ENCODE data around the gene ABTB2.
A peak's percentile ranks its signal among the peaks of the same experiment; 100 is the strongest.
"Not testable (repeated sequence)": the region's sequence is repeated elsewhere in the genome, so short reads cannot be mapped to it uniquely, and the experiment has no call there.

The ABTB2 gene

DNA sequence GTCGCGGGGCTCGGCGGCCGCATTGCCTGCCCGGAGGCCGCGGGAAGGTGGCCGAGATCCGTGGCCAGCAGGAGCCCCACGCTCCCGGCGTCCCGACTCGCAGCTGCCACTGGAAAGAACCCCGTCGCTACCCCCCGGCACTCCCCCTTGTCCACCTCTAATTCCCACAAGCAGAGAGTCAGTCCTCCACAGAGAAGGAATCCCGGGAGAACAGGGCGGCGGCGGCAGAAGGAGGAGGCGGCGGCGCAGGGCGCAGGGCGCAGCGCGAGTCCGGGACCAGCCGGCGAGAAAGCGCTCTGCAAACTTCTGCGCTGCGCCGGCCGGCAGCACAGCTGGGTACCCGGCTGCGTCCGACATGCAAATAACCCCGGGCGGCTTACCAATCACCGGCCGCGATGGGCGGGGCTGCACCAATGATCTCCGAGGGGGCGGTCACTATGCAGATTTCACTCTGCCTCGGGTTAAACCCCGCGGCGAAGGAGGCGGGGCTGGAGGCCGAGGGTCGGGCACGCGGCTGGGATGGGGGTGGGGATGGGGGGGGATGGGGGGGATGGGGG lies at the start of gene ABTB2:
Gene ABTB2 (minus strand): TSS at position 310 of the 557 bp plus-strand sequence.
- DNase-seq = peak; percentile 97

DNA sequence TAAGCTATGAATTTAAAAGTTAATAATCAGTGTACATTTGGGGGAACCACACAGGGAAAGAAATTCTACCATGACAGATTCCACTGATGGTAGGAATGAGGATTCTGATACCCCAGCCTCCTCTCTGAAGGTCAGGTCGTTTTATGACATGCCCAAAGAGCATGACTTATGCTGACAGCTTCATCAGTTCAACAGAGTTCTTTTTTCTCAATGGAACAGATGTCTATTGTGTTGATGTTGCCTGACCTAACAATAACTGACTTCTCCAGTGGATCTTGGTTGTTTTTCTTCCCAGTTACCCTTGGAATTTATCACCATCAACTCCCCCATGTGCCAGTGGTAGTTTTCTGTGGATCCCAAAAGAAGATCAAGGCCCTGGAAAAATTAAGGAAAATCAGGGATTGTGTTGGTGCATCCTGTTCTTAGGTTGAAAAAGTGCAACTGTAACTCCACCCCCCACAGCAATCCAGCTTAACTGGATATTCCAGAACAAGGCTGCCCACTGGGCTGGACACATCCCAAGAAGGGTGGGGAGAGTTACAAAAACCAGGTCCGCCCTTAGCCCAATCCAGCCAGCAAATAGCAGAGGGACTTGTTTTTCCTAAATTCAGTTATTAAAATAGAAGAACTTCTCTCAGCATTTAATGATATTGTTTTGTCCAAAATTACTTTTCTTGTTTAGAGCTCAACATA lies 49.5 kb upstream of the ABTB2 start:
- peak in 1 of 2 donors; percentile 8 for DNase-seq

DNA sequence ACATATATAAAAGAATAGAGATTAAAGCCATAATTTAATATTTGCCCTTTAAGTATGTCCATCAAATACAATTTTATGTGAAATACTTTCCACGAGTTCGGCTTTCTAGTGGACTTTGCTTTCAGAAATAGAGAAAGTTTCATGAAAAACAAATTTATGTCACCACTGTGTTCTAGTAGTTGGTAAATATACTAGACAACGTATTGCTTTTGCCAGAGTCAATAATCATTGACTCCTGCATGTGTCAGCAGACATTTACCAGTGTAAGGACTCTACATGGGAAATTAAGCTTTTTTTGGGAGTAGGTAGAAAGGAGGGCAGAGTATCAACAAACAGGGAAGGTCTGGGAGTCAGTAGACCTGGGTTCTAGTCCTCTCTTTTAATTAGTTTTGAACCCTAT lies 48.6 kb upstream of the ABTB2 start:
- no peak for DNase-seq

DNA sequence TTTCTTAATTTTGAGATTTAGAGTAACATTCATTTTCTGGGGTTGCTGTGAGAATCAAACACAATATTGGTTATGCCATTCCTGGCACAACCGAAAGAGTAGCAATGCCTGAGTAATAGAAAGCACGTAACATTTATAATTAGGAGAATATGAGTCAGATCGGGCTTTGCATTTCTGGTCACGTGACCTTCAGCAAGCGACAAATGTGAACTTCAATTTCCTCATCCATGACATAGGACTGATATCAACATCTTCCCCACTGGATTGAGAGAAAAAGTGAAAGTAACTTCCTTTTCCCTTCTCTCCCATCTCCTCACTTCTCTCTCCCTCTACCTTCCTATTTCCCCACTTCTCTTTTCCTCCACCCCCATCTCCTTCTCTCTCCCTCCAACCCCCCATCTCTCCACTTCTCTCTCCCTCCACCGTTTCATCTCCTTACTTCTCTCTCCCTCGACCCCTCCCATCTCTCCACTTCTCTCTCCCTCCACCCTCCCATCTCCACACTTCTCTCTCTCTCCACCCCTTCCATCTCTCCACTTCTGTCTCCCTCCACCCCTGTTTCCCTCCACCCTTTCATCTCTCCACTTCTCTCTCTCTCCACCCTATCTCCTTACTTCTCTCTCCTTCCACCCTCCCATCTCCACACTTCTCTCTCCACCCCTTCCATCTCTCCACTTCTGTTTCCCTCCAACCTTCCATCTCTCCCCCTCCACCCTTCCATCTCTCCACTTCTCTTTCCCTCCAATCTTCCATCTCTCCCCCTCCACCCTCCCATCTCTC lies 47.5 kb upstream of the ABTB2 start:
- no peak for DNase-seq

DNA sequence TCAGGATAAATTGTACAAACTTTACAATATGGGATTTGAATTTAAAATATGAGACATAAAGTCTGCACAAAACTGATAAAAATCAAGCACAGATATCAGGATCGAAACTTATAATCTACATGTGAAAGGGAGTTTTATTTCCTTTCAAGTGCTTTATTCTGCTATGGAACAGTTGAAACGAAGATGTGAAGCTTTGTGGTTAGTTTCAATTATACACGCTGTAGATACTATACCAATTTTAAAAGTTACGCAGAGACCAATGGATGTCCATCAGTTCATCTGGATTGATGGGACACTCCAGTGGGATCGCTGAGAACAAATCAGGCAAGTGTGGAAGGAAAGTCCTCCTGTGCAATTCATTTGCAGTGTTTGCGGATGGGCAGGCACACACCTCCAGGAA lies 46.5 kb upstream of the ABTB2 start:
- no peak for DNase-seq

DNA sequence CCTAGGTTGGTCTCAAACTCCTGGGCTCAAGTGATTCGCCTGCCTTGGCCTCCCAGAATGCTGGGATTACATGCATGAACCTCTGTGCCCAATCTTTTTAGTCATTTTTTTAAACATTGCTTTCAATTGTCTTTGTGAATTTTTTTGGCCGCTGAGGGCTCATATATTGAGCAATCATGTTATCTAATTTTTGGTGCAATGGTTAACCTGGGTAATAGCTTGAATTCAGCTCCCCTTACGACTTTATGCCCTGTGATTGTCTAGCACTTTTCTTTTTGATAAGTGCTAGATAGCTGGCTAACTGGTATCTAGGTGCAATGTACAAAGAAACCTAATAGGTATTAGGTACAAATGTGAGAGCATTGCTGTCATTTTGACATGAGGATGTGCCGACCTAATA lies 45.6 kb upstream of the ABTB2 start:
- DNase-seq = no peak

DNA sequence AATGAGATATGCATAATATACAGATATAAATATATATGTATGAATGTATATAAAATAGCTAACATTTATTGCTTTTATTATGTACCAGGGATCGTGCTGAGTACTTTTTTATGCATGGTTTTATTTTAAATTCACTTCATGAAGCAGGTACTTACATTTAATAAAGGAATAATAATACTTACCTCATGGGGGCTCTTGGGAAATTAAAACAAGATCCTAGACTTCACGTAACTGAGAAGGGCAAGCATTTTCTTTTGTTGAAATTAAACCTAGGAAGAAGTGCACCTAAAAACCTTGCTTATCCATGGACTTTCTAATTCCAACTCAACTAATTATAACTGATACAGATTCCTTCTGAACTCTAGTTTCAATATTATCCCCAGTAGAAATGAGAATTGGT lies 40.0 kb upstream of the ABTB2 start:
- no peak for DNase-seq

DNA sequence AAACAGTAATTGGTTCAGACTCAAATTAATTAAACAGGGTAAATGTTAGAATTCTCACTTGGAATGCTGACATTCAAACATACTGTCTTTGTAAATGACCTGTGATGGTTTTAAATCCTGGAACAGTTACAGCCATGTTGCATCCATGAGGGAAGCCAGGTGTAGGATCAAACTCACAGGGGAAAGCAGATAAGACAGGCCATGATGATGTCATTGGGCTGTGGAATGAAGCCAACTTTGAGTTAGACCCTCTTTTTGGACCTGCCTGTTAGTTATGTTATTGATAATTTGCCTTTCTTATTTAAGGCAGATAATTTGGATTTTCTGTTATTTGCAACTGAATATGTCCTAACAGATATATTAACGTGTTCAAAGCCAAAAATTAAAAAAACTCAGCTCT lies 39.3 kb upstream of the ABTB2 start:
- DNase-seq = no peak

DNA sequence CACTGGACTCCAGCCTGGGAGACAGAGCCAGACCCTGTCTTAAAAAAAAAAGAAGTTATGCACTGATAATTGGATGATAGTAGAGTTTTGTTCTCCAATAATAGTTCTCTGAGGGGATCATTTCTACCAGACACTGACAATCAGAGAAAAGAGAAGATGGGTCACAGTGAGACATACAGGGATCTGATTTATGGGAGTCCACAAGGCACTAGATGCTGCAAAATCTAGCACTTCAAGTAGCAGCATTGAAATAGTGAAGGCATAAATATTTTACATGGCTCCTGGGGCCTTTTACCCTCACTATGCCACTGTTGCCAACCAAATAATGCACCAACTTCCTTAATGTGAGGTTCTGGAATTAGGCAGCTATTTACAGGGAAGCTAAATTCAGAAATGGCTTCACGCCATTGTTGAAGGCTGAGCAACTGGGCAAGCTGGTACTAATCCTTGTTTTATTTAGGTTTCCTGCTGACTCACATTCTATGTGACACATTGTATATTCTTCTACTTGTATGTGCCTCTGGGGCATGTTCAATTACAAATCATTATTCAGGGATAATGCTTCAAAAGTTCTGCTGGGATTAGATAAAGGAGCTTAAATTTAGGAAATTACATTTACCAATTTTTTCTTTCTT lies 38.2 kb upstream of the ABTB2 start:
- DNase-seq = no peak

DNA sequence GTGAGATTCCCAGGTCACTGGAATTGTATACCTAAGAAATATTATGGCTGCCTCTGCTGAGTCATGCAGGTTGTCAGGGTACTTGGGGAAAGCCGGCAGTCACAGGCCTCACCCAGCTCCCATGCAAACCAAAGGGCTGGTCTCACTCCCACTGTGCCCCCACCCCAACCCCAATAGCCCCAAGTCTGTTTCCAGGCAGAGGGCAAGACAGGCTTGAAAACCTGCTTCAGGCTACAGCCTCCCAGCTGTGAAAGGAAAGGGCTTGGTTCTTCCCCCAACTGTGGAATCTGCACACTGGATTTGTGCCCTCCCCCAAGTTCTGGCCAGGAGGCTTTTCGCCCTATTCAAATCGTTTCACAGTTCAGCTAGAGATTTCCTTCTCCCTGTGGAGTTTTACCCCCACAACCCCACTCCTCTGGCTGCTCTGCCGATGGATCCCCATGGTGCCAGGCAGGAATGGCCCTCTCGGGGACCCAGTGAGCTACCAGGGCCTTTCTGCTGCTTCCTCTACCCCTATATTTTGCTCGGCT lies 37.0 kb upstream of the ABTB2 start:
- no peak for DNase-seq

DNA sequence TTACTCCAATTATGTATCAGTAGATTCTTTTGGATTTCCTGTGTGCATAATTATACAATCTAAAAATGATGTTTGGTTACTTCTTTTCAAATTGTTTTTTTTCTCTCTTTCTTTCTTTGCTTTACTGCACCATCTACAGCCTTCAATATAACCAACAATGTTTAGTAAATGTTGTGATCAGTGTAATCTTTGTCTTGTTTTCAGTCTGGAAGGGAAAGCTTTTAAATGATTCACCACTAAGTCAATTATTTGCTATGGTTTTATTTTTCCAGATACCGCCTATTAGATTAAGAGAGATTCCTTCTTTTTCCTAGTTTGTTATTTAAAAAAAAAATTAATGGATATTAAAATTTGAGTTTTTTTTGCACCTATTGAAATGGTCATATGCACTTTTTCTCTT lies 29.8 kb upstream of the ABTB2 start:
- DNase-seq = no peak

DNA sequence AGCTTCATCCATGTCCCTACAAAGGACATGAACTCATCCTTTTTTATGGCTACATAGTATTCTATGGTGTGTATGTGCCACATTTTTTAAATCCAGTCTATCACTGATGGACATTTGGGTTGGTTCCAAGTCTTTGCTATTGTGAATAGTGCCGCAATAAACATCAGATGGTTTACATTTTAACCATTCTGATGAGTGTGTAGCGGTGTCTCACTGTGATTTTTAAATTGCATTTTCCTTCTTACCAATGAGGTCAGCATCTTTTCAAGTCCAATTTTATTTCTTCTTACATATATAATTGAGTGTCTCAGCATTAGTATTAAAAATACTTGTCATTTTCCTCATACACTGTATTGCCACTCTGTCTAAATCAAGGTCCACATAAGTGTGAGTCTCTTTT lies 28.5 kb upstream of the ABTB2 start:
- DNase-seq = not testable (repeated sequence)

DNA sequence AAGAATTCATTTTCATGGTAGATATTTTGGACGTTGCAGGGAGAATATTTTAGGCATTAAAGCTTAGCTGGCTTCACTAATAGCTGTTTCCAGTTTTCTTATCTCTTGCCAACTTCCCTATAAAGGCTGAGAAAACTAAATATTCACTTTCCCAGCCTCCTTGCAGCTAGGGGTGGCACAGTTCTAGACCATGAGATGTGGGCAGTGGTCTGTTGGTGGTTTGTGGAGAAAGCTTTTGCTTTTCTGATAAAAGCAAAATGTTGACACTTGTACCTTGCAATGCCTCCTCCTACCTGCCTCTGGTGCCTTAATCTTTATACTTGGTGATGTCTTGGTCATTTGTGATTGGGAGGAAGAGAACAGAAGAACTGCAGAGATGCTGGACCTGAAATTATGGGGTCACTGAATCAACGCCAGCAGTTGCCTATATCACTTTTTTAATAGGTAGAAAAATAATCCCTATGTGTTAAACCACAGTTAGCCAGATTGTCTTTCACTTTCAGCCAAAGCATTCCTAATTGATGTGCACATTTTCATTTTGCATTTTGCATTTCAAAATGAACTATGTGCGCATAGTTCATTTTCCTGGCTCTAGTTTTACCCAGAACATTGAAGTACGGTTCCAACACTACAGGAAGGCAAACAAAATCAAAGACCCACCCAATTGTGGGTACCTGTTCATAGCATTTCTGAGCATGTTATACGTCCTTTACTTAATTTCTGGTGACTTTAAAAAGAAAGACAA lies 24.9 kb upstream of the ABTB2 start:
- no peak for DNase-seq

DNA sequence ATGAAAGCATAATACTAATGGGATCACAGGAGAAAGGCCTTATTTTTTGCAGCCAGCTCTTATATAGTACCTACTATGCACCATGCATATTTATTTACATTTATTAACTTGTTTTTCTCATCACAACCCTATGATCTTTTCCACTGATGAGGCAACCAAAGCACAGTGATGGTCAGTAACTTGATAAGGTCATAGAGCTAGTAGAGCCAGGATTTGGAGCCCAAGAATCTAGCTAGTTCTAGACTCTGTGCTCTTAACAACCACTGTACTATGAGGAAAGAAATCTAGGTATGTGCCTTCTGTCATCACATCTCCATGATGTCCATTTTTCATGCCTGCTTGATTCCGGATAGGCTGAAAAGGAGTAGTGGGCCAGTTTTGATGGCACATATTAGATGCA lies 24.0 kb upstream of the ABTB2 start:
- no peak for DNase-seq

DNA sequence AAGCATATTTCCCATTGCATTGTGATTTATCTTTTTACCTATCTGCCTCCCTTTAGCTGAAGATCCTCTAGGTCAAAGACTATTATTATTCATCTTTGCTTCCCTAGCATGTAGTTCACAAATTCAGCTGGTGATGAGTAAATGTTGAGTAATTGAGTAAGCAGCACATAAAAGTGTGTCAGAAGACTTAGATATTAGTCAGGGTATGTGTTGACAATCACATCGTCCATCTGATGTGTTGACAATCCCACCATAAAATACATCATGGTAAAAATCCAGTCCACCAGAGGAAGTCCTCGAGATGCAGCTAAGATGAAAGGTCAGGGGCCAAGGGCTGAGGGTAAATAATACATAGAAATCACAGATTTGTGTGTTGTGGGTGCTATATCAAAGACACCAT lies 22.9 kb upstream of the ABTB2 start:
- DNase-seq = no peak

DNA sequence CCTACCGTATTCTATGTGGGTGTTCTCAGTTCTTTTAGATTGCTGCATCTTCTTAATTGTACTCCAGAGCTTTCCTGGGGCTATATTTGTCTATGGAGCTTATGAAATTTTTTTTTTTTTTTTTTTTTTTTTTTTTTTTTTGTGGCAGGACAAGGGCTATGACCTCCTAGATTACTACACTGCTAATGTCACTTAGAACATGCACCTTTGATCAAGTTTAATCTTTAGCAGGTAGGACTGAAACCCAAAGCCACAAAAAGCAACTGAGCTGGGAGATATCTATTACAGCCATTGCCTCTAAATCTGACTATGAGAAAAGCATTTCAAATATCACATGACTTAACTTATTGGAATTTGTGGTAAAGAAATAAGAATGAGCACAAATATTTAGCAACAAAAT lies 21.7 kb upstream of the ABTB2 start:
- DNase-seq = no peak

DNA sequence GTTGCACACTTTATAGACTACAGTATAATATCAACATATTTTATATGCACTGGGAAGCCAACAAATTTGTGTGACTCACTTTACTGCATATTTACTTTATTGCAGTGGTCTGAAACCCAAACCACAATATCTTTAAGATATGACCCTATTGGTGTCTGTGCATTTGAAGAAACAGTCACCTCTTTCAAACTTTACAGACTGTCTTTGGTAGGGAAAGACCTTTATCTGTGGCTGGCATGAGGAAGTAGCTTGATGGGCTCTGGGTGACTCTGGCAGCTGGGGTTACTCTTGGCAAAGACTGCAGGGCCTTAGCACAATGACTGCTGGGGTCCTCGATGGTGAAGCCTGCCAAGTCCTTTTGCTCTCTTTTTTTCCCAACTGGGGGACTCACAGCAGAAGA lies 21.3 kb upstream of the ABTB2 start:
- DNase-seq = no peak

DNA sequence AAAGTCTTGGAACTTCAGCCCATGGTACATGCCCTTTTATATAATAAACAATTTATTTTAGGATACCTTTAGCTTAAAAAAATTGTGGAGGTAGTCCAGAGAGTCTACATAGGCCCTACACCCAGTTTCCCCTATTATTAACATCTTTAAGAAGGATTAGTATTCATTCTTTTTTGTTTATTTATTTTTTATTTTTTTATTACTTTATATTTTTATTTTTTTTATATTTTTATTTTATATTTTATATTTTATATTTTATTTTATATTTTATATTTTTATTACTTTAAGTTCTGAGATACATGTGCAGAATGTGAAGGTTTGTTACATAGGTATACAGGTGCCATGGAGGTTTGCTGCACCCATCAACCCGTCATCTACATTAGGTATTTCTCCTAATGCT lies 15.9 kb upstream of the ABTB2 start:
- no peak for DNase-seq

DNA sequence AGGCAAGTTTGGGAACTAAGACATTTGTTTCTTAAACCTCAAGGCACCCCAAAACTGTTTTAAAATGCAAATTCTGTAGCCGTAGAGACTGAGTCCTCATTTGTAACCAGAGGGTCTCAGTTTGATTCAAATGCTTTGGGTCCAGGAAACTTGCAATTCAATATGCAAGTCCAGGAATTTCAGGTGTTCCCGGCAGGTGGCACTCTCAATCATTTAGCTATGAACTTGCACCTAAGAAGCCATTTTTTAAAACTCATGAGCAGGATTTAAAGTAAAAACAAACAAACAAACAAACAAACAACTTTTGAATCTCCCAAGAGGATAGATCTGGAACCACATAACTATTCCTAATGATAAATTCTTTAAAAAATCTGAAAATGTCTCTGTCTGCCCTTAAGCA lies 8.7 kb upstream of the ABTB2 start:
- DNase-seq = no peak

DNA sequence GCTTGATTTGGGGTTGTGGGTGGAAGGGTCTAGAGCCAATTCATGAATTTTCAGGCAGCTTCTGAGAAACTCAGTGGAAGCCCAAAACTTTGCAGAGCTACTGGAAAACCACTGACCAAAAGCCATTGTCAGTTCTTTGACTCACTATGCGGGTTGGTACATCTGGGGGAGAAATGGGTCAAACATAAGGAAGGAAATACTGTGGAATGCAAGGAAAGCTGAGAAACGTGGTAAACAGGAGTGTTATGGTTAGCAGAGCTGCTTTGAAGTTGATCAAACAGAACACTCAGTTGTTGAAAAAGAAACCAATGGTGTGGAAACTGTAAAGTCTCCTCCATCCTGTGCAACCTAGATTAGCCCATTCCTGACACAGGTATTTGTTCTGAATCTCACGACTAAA lies 6.3 kb upstream of the ABTB2 start:
- DNase-seq = no peak

DNA sequence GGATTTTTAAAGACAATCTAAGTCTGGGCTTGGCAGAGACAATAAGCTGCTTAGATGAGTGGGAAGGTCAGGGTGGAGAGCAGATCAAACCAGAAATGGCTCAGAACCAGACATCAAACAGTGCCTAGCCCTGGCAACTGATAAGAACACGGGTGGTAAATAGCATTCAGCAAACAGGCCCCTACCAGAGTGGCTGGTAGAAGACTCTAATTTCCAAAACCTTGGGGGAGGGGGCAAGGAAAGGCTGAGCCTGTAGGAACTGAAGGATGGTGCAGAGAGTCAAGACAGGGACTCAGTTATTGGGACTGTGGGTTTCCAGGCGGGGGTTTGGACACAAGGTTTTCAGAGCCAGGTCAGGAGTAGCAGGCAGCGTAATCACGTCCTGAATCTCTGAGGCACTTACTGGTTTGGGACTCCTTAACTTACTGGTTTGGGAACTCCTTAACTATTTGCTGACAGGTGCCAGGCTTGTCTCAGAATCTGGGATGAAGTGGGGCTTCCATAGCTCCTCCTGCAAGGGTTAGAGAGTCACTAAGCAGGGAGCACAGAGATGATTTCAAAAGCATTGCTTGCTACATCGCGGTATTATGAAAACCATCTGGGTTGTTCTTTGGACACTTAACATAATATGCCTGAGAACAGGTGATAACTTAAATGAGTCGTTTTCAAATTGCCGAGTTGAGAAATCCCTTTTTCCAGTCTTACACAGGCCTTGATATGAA lies 5.7 kb upstream of the ABTB2 start:
- no peak for DNase-seq

DNA sequence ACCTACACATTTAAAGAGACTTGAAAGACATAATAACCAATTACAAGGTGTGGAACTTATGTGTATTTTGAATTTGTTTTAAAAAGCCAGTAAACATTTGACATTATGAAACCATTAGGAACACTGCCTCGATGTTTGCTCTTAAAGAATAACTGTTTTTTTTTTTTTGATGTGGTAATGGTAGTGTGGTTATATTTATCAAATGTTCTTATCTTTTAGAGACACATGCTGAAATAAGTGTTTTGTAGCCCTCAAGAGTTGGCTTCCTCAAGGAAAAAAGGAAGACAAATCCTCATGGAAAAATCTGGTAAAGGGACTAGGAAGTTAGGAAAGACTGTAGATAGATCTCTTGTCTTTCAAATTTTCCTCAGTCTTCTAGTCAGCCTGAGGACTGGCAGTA lies 2.2 kb upstream of the ABTB2 start:
- no peak for DNase-seq

All from hippocampal formation (tissue), 2 donors.